ENCODE measurements around the gene MGAT5B.

DNA sequence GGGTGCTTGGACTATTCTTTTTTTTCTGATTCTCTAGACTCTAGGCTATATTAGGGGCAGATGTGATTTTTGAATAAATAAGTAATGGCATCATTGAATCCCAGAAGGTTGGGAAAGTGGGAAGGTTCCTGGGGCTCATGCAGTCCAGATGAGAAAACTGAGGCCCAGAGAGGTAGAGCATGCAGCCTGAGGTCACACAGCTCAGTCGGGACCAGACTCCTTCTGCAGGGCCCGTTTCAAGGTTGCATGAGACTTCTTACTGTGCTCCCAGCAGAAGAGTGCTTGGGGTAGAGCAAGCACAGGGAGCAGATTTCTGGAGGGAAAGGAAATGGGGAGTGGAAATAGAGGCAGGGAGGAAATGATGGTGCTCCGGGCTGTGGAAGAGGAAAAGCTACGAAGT is 59.8 kb downstream of the MGAT5B start:
- TF ChIP-seq, protein P1, sequence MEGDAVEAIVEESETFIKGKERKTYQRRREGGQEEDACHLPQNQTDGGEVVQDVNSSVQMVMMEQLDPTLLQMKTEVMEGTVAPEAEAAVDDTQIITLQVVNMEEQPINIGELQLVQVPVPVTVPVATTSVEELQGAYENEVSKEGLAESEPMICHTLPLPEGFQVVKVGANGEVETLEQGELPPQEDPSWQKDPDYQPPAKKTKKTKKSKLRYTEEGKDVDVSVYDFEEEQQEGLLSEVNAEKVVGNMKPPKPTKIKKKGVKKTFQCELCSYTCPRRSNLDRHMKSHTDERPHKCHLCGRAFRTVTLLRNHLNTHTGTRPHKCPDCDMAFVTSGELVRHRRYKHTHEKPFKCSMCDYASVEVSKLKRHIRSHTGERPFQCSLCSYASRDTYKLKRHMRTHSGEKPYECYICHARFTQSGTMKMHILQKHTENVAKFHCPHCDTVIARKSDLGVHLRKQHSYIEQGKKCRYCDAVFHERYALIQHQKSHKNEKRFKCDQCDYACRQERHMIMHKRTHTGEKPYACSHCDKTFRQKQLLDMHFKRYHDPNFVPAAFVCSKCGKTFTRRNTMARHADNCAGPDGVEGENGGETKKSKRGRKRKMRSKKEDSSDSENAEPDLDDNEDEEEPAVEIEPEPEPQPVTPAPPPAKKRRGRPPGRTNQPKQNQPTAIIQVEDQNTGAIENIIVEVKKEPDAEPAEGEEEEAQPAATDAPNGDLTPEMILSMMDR (conservative IDR thresholded peaks at IDR 0.05; ENCODE audit: low read depth in 2 of 2) = no peak
- no peak for TF ChIP-seq NANOG (IDR thresholded peaks at IDR 0.05; ENCODE audit: borderline replicate concordance)
- TF ChIP-seq POLR2AphosphoS5 (IDR thresholded peaks at IDR 0.05; ENCODE audit: low read depth) = no peak
- TF ChIP-seq EZH2phosphoT487 (IDR thresholded peaks at IDR 0.05; ENCODE audit: unreplicated experiment) = no peak
- TF ChIP-seq EZH2 (IDR thresholded peaks at IDR 0.05; ENCODE audit: low read depth, unreplicated experiment) = no peak
- no peak for TF ChIP-seq ZNF114 (CRISPR knock-in tag; IDR thresholded peaks at IDR 0.05)
- TF ChIP-seq, protein P2, sequence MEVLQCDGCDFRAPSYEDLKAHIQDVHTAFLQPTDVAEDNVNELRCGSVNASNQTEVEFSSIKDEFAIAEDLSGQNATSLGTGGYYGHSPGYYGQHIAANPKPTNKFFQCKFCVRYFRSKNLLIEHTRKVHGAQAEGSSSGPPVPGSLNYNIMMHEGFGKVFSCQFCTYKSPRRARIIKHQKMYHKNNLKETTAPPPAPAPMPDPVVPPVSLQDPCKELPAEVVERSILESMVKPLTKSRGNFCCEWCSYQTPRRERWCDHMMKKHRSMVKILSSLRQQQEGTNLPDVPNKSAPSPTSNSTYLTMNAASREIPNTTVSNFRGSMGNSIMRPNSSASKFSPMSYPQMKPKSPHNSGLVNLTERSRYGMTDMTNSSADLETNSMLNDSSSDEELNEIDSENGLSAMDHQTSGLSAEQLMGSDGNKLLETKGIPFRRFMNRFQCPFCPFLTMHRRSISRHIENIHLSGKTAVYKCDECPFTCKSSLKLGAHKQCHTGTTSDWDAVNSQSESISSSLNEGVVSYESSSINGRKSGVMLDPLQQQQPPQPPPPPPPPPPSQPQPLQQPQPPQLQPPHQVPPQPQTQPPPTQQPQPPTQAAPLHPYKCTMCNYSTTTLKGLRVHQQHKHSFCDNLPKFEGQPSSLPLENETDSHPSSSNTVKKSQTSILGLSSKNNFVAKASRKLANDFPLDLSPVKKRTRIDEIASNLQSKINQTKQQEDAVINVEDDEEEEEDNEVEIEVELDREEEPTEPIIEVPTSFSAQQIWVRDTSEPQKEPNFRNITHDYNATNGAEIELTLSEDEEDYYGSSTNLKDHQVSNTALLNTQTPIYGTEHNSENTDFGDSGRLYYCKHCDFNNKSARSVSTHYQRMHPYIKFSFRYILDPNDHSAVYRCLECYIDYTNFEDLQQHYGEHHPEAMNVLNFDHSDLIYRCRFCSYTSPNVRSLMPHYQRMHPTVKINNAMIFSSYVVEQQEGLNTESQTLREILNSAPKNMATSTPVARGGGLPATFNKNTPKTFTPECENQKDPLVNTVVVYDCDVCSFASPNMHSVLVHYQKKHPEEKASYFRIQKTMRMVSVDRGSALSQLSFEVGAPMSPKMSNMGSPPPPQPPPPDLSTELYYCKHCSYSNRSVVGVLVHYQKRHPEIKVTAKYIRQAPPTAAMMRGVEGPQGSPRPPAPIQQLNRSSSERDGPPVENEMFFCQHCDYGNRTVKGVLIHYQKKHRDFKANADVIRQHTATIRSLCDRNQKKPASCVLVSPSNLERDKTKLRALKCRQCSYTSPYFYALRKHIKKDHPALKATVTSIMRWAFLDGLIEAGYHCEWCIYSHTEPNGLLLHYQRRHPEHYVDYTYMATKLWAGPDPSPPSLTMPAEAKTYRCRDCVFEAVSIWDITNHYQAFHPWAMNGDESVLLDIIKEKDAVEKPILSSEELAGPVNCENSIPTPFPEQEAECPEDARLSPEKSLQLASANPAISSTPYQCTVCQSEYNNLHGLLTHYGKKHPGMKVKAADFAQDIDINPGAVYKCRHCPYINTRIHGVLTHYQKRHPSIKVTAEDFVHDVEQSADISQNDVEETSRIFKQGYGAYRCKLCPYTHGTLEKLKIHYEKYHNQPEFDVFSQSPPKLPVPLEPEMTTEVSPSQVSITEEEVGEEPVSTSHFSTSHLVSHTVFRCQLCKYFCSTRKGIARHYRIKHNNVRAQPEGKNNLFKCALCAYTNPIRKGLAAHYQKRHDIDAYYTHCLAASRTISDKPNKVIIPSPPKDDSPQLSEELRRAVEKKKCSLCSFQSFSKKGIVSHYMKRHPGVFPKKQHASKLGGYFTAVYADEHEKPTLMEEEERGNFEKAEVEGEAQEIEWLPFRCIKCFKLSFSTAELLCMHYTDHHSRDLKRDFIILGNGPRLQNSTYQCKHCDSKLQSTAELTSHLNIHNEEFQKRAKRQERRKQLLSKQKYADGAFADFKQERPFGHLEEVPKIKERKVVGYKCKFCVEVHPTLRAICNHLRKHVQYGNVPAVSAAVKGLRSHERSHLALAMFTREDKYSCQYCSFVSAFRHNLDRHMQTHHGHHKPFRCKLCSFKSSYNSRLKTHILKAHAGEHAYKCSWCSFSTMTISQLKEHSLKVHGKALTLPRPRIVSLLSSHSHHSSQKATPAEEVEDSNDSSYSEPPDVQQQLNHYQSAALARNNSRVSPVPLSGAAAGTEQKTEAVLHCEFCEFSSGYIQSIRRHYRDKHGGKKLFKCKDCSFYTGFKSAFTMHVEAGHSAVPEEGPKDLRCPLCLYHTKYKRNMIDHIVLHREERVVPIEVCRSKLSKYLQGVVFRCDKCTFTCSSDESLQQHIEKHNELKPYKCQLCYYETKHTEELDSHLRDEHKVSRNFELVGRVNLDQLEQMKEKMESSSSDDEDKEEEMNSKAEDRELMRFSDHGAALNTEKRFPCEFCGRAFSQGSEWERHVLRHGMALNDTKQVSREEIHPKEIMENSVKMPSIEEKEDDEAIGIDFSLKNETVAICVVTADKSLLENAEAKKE (CRISPR knock-in tag; IDR thresholded peaks at IDR 0.05) = no peak
- TF ChIP-seq, protein P3, sequence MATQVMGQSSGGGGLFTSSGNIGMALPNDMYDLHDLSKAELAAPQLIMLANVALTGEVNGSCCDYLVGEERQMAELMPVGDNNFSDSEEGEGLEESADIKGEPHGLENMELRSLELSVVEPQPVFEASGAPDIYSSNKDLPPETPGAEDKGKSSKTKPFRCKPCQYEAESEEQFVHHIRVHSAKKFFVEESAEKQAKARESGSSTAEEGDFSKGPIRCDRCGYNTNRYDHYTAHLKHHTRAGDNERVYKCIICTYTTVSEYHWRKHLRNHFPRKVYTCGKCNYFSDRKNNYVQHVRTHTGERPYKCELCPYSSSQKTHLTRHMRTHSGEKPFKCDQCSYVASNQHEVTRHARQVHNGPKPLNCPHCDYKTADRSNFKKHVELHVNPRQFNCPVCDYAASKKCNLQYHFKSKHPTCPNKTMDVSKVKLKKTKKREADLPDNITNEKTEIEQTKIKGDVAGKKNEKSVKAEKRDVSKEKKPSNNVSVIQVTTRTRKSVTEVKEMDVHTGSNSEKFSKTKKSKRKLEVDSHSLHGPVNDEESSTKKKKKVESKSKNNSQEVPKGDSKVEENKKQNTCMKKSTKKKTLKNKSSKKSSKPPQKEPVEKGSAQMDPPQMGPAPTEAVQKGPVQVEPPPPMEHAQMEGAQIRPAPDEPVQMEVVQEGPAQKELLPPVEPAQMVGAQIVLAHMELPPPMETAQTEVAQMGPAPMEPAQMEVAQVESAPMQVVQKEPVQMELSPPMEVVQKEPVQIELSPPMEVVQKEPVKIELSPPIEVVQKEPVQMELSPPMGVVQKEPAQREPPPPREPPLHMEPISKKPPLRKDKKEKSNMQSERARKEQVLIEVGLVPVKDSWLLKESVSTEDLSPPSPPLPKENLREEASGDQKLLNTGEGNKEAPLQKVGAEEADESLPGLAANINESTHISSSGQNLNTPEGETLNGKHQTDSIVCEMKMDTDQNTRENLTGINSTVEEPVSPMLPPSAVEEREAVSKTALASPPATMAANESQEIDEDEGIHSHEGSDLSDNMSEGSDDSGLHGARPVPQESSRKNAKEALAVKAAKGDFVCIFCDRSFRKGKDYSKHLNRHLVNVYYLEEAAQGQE (IDR thresholded peaks at IDR 0.05; ENCODE audit: unreplicated experiment) = no peak
